Subcutaneous adipose tissue (tissue), 4 donors: ENCODE results near the gene THBS4. TPM values are rescaled to one million over a fixed set of nuclear protein-coding genes. Genes with fewer than 3 reads are reported as not detected.

ENCODE experiments used
- CTCF ChIP-seq: fragments of 450-650 bp; IDR thresholded peaks from one replicate; pipeline ENCODE4 v1.5.1; 2016; ENCODE audit warnings: low read depth, mild to moderate bottlenecking, control low read depth, antibody characterized with exemption, moderate library complexity
- total RNA-seq, 4 donors: library from RNA; depleted of rRNA; stranded (reverse); fragments of >200 nt; gene quantifications; one replicate each; pipeline ENCODE4 v1.1.0, GENCODE V29; 2016

Gene THBS4
- total RNA-seq = 10 to 100 TPM; 14.1 to 28.2 (median 21.2) TPM

GRCh38 chr5:80034962-80035821 lies at the start of gene THBS4:
Gene THBS4, plus strand, starts transcription at chr5:80035348. Its CDS starts 190 bp downstream, at chr5:80035538.
- TF ChIP-seq CTCF = no peak

- no peak for TF ChIP-seq CTCF
Observed at GRCh38 chr5:79986260-79986659, 48.9 kb upstream of the THBS4 start.

- TF ChIP-seq CTCF = no peak
Observed at GRCh38 chr5:79990205-79990597, 44.9 kb upstream of the THBS4 start.

- no peak for TF ChIP-seq CTCF
Observed at GRCh38 chr5:79990598-79991507, 44.3 kb upstream of the THBS4 start, which contains the start of gene MTX3. Gene MTX3, minus strand, starts transcription at chr5:79991262. Its CDS starts 24 bp downstream, at chr5:79991238.

GRCh38 chr5:79992891-79993657 lies 42.1 kb upstream of the THBS4 start:
- TF ChIP-seq CTCF = no peak

- no peak for TF ChIP-seq CTCF
Observed at GRCh38 chr5:79999722-80000121, 35.4 kb upstream of the THBS4 start.
